GM12801 (cell line): ENCODE results near the gene GPR62.

Source experiments
- CTCF ChIP-seq: IDR thresholded peaks from one replicate; pipeline ENCODE4 v1.5.1; 2011; ENCODE audit warnings: control low read depth; ENCODE audit not compliant: insufficient read length; ENCODE audit errors: extremely low read depth

Gene GPR62

DNA sequence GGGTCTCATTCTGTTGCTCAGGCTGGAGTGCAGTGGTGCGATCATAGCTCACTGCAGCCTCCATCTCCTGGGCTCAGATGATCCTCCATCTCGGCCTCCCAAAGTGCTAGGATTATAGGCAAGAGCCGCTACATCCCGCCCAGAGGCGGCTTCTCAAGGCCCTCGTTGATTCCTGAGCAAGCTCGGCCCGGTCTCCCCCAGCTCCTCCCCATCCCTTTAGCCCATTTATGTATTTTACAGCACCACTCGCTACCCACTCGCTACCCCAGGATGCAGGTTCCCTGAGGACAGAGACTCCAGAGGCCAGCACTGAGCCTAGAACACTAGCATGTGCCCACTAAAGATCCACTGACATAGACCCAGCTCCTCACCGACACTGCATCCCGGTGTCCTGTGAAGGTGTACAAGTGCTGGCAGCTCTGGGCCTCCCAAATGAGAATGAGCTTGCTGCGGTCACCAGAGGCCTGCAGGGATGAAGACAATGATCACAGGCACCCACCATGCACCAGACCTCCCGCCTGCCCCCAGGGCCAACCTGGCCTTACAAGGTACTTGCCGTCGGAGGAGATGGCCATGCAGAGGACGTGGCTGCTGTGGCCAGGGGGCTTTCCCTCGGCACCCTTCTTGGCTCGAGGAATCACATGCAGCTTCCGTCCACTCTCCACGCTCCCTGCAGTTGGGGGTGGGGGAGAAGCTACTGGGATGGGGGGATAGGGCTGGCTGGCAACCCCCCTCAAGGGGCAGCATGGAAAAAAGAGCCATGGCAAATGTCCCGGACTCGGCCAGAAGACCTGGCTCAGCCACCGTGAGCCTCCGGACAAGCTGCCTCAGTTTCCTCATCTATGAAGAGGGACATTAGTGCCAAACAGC is 19.1 kb upstream of the GPR62 start:
- TF ChIP-seq CTCF = no peak

GRCh38 chr3:51937014-51937413 is 18.2 kb upstream of the GPR62 start:
- no peak for TF ChIP-seq CTCF

DNA sequence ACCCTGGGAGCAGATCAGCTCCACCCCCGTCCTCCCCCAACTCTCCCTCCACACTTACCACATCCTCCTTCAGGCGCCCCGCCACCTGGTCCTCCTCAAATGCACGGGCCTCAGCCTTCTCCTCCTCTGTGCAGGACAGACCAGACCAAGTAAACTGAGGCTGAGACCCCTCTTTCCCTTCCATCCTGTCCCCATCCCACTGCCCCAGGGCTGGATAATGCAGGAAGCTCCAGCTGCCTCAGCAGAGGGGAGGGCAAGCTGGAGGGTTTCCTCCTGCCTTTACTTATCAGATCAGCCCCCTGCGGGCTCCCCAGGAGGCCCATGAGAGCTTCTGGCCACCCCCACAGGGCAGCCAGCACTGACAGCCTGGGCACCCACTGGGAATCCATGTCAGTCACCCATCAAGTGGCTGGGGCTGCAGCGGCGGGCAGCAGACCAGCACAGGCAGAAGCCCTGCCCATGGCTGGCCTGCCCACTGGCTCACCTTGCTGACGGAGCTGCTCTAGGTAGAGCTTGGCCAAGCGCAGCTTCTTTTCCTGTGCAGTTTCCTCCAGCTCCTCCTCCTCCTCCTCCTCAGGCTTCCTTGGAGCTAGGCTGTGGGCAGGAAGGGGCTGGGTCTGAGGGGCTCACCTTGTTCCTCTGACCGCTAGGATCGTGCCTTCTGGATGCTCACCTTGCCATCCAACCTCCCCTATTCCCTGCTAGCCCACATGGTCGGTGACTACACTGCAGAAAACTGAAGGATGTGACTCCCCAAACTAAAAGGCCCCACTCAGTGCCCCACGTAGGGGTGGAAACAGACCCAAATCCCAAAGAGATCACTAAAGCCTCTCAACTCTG is 17.4 kb upstream of the GPR62 start:
- TF ChIP-seq CTCF = no peak

DNA sequence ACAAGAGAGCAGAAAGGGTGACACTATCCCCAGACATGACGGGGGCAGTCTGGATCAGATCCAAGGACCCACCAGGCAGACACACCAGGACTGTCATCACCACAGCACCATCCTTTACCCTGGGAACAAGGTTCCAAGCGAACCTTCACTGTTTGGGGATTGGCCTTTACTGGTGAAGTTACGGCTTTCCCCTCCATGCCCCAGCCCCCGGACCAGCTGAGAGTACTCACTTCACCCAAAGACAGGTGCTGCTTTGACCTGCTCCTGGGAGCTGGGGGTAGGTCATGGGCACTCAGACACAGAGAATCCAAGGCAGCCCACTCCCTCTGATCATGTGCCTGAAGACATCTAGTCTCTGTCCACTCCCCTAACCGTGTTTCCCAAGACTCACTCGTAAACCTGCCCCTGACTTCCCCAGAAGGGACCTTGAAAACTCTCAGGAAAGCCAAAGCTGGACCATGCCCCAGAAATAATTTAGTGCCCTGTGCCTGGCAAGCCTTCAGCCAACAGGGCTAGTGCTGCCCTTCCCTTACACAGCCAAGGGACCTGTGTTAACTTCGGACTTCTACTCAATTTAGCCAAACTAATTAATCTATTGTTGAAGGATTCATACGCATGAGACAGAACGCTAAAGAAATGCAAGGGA is 16.3 kb upstream of the GPR62 start:
- no peak for TF ChIP-seq CTCF

- no peak for TF ChIP-seq CTCF
These were observed 14.3 kb upstream of the GPR62 start for GRCh38 chr3:51940648-51941462.

DNA sequence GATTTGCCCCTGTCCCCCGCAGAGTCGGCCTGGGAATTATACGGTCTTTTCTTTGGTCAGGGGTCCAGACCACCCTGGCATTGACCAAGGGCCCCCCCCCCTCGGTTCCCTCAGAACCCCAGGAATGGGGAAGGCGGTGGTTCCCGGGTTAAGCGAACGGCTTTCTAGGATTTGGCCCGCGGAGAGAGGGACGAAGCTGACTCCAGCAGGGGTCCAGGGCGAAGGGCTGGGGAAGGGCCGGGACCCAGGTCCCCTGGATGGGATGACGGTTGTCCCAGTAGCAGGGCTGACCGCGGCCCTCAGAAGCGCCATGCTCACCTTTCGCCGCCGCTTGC is 13.8 kb upstream of the GPR62 start:
- TF ChIP-seq CTCF = no peak
